Measurements from ENCODE around the gene ARL6IP5. TPM values are rescaled to one million over a fixed set of nuclear protein-coding genes. Genes with fewer than 3 reads are reported as not detected.

Gene ARL6IP5, protein sequence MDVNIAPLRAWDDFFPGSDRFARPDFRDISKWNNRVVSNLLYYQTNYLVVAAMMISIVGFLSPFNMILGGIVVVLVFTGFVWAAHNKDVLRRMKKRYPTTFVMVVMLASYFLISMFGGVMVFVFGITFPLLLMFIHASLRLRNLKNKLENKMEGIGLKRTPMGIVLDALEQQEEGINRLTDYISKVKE
- total RNA-seq, result 91.2 and 99.9 TPM in 2 replicates

- Histone ChIP-seq H2AFZ (ENCODE audit: low read length) (peak within 1 kb of the TSS; percentile 87), H3K4me1 (ENCODE audit: insufficient read depth, low read length) (peaks cover 70% of the 10 kb centered on the region)
- peak; percentile 91 for DNase-seq (ENCODE audit: insufficient read length, low spot score, missing footprints)
Observed at GRCh38 chr3:69084326-69085167, at the start of gene ARL6IP5. Gene ARL6IP5, plus strand, starts transcription at chr3:69084937. Its CDS starts 111 bp downstream, at chr3:69085048.

DNA sequence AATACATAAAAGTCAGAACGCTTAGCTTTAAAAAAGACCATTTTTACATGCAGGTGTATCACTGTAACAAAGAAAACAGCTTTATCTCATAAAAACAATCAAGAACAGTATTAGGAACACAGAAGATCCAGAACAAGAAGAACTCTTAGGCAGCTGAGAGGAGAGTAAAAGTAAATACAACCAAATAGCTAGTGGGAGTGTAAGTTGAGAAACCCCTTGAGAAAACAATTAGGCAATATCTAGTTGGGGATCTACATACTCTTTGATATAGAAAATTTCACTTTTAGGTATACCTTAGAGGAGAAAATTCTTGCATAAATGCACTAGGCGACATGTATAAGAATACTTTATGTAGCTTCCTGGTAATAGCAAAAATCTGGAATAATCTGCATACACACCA, 40.1 kb upstream of the ARL6IP5 start:
- Histone ChIP-seq H3K79me2 (ENCODE audit: insufficient read depth, low read length) (peaks cover 56% of the 10 kb centered on the region), H3K4me1 (ENCODE audit: insufficient read depth, low read length) (peaks cover 6% of the 10 kb centered on the region), H3K9me3 (ENCODE audit: low read depth, low read length) (no peaks in the 10 kb centered on the region), H2AFZ (ENCODE audit: low read length) (no peak overlapping the region), H3K36me3 (ENCODE audit: insufficient read depth, low read length) (peaks cover 77% of the 10 kb centered on the region), H3K4me2 (ENCODE audit: insufficient read depth, low read length) (no peak overlapping the region), H4K20me1 (ENCODE audit: insufficient read depth, low read length) (peaks cover 17% of the 10 kb centered on the region), H3K27ac (ENCODE audit: low read depth, low read length) (no peak overlapping the region), H3K4me3 (ENCODE audit: insufficient read depth, low read length) (no peak overlapping the region), H3K27me3 (ENCODE audit: insufficient read depth, low read length) (no peaks in the 10 kb centered on the region)
- no peak for TF ChIP-seq CTCF (IDR thresholded peaks at IDR 0.05; ENCODE audit: extremely low read depth, low read depth, low read length)
- DNase-seq (ENCODE audit: insufficient read length, low spot score, missing footprints), result no peak

More at GRCh38 chr3:69084326-69085167, at the start of gene ARL6IP5:
- TF ChIP-seq CTCF (IDR thresholded peaks at IDR 0.05; ENCODE audit: extremely low read depth, low read depth, low read length), result no peak
- no peaks in the 10 kb centered on the region for H3K9me3 ChIP-seq (ENCODE audit: low read depth, low read length)
- H3K27ac ChIP-seq (ENCODE audit: low read depth, low read length), result peak within 1 kb of the TSS; percentile 94
- peak within 1 kb of the TSS; percentile 93 for H3K4me2 ChIP-seq (ENCODE audit: insufficient read depth, low read length)
- H4K20me1 ChIP-seq (ENCODE audit: insufficient read depth, low read length), result peaks cover 15% of the 10 kb centered on the region
- no peaks in the 10 kb centered on the region for H3K27me3 ChIP-seq (ENCODE audit: insufficient read depth, low read length)
- H3K79me2 ChIP-seq (ENCODE audit: insufficient read depth, low read length), result peaks cover 44% of the 10 kb centered on the region
- peaks cover 4% of the 10 kb centered on the region for H3K36me3 ChIP-seq (ENCODE audit: insufficient read depth, low read length)
- peak within 1 kb of the TSS; percentile 94 for H3K4me3 ChIP-seq (ENCODE audit: insufficient read depth, low read length)

DNA sequence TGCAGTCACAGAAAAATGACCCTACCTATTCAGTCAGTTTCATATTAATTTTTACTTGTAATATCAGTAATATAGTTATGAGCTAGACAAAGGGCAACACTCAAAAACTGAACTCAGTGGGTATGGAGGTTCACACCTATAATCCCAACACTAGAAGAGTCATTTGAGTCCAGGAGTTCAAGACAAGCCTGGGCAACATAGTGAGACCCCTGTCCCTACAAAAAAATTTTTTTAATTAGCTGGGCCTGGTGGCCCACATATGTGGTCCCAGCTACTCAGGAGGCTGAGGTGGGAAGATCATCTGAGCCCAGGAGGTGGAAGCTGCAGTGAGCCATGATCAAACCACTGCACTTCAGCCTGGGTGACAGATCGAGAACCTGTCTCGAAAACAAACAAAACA, 35.7 kb upstream of the ARL6IP5 start:
- H3K27me3 ChIP-seq (ENCODE audit: insufficient read depth, low read length), result no peaks in the 10 kb centered on the region
- no peak overlapping the region for H3K4me3 ChIP-seq (ENCODE audit: insufficient read depth, low read length)
- peaks cover 33% of the 10 kb centered on the region for H4K20me1 ChIP-seq (ENCODE audit: insufficient read depth, low read length)
- no peaks in the 10 kb centered on the region for H3K9me3 ChIP-seq (ENCODE audit: low read depth, low read length)
- no peak overlapping the region for H2AFZ ChIP-seq (ENCODE audit: low read length)
- no peak overlapping the region for H3K27ac ChIP-seq (ENCODE audit: low read depth, low read length)
- peak overlapping the region; percentile 85 for H3K4me2 ChIP-seq (ENCODE audit: insufficient read depth, low read length)
- TF ChIP-seq CTCF (IDR thresholded peaks at IDR 0.05; ENCODE audit: extremely low read depth, low read depth, low read length), result no peak
- peaks cover 71% of the 10 kb centered on the region for H3K79me2 ChIP-seq (ENCODE audit: insufficient read depth, low read length)
- H3K4me1 ChIP-seq (ENCODE audit: insufficient read depth, low read length), result peaks cover 15% of the 10 kb centered on the region
- DNase-seq (ENCODE audit: insufficient read length, low spot score, missing footprints), result no peak
- peaks cover 38% of the 10 kb centered on the region for H3K36me3 ChIP-seq (ENCODE audit: insufficient read depth, low read length)
